IMR-90 (cell line): ENCODE data around the gene MSL3. TPM values are rescaled to one million over a fixed set of nuclear protein-coding genes. Genes with fewer than 3 reads are reported as not detected.

Experiments used
- ATAC-seq: fragments of 200-7000 bp; cut with Tn5 transposase; 2 replicates; pipeline ENCODE4 v1.9.1; 2020; ENCODE audit warnings: low read depth, mild to moderate bottlenecking, moderate library complexity
- BruUV-seq: library from RNA; stranded (reverse); fragments of 400-500 nt; replicated peaks from 2 replicates; lab custom pipeline; 2021; lab: Mats Ljungman, UMichigan
- CTCF ChIA-PET: fragments of 300-600 bp; formaldehyde crosslinking; extraction: SDS; loops from one replicate; lab custom pipeline; 2021; ENCODE audit warnings: antibody characterized with exemption; lab: Yijun Ruan, JAX
- POLR2A ChIA-PET: fragments of 300-600 bp; sonication (Branson Sonifier 250); formaldehyde crosslinking; loops from one replicate; lab custom pipeline; 2022; ENCODE audit warnings: antibody characterized with exemption; ENCODE audit not compliant: unreplicated experiment; lab: Charles Lee
- DNase-seq: peaks from one replicate; pipeline ENCODE4 v3.0.0; 2013
- H2AFZ ChIP-seq: replicated peaks from 2 replicates; pipeline ENCODE3; 2013; ENCODE audit warnings: low read length, mild to moderate bottlenecking; ENCODE audit not compliant: poor library complexity
- H2AK5ac ChIP-seq: 2 replicates; pipeline ENCODE4 v1.6.1; 2013; ENCODE audit warnings: low read depth, low read length, inconsistent platforms
- H2AK9ac ChIP-seq: replicated peaks from 2 replicates; pipeline ENCODE3; 2013; ENCODE audit warnings: mild to moderate bottlenecking, low read depth, low read length, moderate library complexity; ENCODE audit not compliant: poor library complexity
- H2BK120ac ChIP-seq: 2 replicates; pipeline ENCODE4 v1.6.1; 2013; ENCODE audit warnings: low read depth, low read length, inconsistent platforms
- H2BK15ac ChIP-seq: 3 replicates; pipeline ENCODE4 v1.6.1; 2013; ENCODE audit warnings: low read depth, low read length, inconsistent platforms
- H2BK20ac ChIP-seq: 2 replicates; pipeline ENCODE4 v1.6.1; 2013; ENCODE audit warnings: low read depth, mild to moderate bottlenecking, inconsistent platforms, low read length, moderate library complexity
- H2BK5ac ChIP-seq: 2 replicates; pipeline ENCODE4 v1.6.1; 2013; ENCODE audit warnings: mild to moderate bottlenecking, low read depth, low read length, inconsistent platforms; ENCODE audit not compliant: poor library complexity, severe bottlenecking
- H3K14ac ChIP-seq: replicated peaks from 2 replicates; pipeline ENCODE4 v1.6.1; 2013; ENCODE audit warnings: low read depth, low read length, inconsistent platforms
- H3K18ac ChIP-seq: 2 replicates; pipeline ENCODE4 v1.6.1; 2013; ENCODE audit warnings: low read depth, low read length, control low read depth
- H3K23ac ChIP-seq: 2 replicates; pipeline ENCODE4 v1.6.1; 2013; ENCODE audit warnings: low read depth, low read length, inconsistent platforms
- H3K27ac ChIP-seq: 2 replicates; pipeline ENCODE4 v1.5.1; 2013; ENCODE audit warnings: mild to moderate bottlenecking, control low read depth, low read length; ENCODE audit not compliant: insufficient read depth
- H3K27me3 ChIP-seq: 2 replicates; pipeline ENCODE4 v1.6.1; 2013; ENCODE audit warnings: low read length; ENCODE audit not compliant: control insufficient read depth, insufficient read depth
- H3K36me3 ChIP-seq: 2 replicates; pipeline ENCODE4 v1.6.1; 2013; ENCODE audit warnings: low read length, mixed read lengths; ENCODE audit not compliant: control insufficient read depth, insufficient read depth
- H3K4ac ChIP-seq: 2 replicates; pipeline ENCODE4 v1.6.1; 2013; ENCODE audit warnings: low read depth, low read length, inconsistent platforms
- H3K4me1 ChIP-seq: 2 replicates; pipeline ENCODE4 v1.6.1; 2013; ENCODE audit warnings: low read length, mixed read lengths; ENCODE audit not compliant: control insufficient read depth, insufficient read depth
- H3K4me2 ChIP-seq: 2 replicates; pipeline ENCODE4 v1.6.1; 2013; ENCODE audit warnings: low read depth, mild to moderate bottlenecking, control low read depth, low read length, moderate library complexity
- H3K4me3 ChIP-seq: 2 replicates; pipeline ENCODE4 v1.5.1; 2013; ENCODE audit warnings: low read depth, mild to moderate bottlenecking, control low read depth, low read length, moderate library complexity; ENCODE audit not compliant: insufficient read depth
- H3K56ac ChIP-seq: 2 replicates; pipeline ENCODE4 v1.6.1; 2013; ENCODE audit warnings: low read length, inconsistent platforms; ENCODE audit not compliant: insufficient read depth; ENCODE audit errors: extremely low read depth
- H3K79me1 ChIP-seq, 2 experiments: 2 replicates each; pipeline ENCODE4 v1.6.1; 2013; ENCODE audit warnings: low read length in 2 of 2, inconsistent platforms in 1 of 2, low read depth in 1 of 2
- H3K9ac ChIP-seq: 2 replicates; pipeline ENCODE4 v1.6.1; 2013; ENCODE audit warnings: low read depth, low read length, control low read depth
- H3K9me1 ChIP-seq: 2 replicates; pipeline ENCODE4 v1.6.1; 2013; ENCODE audit warnings: low read length, inconsistent platforms; ENCODE audit not compliant: insufficient read depth
- H3K9me3 ChIP-seq: 2 replicates; pipeline ENCODE4 v1.6.1; 2013; ENCODE audit warnings: low read length; ENCODE audit not compliant: control insufficient read depth, insufficient read depth
- H4K20me1 ChIP-seq: 2 replicates; pipeline ENCODE4 v1.6.1; 2013; ENCODE audit warnings: low read length, inconsistent platforms; ENCODE audit not compliant: insufficient read depth
- H4K5ac ChIP-seq: 2 replicates; pipeline ENCODE4 v1.6.1; 2013; ENCODE audit warnings: mild to moderate bottlenecking, low read depth, low read length, control low read depth
- H4K8ac ChIP-seq, 2 experiments: 2 replicates each; pipeline ENCODE4 v1.6.1; 2013; ENCODE audit warnings: low read depth in 2 of 2, low read length in 2 of 2, control low read depth in 1 of 2, inconsistent platforms in 1 of 2
- H4K91ac ChIP-seq: 2 replicates; pipeline ENCODE4 v1.6.1; 2013; ENCODE audit warnings: low read depth, low read length, inconsistent platforms; ENCODE audit not compliant: insufficient read depth
- MAFK ChIP-seq: IDR thresholded peaks from 2 replicates; pipeline ENCODE4 v1.6.1; 2012; ENCODE audit warnings: low read depth, low read length, improper control_type of control experiment
- SMC3 ChIP-seq: fragments of 150-350 bp; IDR thresholded peaks from 2 replicates; pipeline ENCODE4 v1.6.1; 2016; ENCODE audit warnings: low read depth, mild to moderate bottlenecking, antibody characterized with exemption, low read length, moderate library complexity
- dilution Hi-C: fragments of 300-500 bp; cut with HindIII; formaldehyde crosslinking; loops from one replicate; pipeline ENCODE4 v1.14.3; 2018; ENCODE audit warnings: low sequenced_read_pairs; ENCODE audit not compliant: unreplicated experiment
- in situ Hi-C: fragments of 300-500 bp; cut with MboI; formaldehyde crosslinking; loops from 3 replicates; pipeline ENCODE4 v1.14.3; 2019; ENCODE audit warnings: low sequenced_read_pairs, inconsistent platforms, mixed read lengths
- intact Hi-C: fragments of 100-400 bp; cut with micrococcal nuclease; formaldehyde crosslinking; loops from 2 replicates; pipeline ENCODE4 v1.10.0; 2022
- polyA plus RNA-seq, 3 experiments: library from polyadenylated mRNA; depleted of rRNA; stranded (reverse); fragments of >200 nt; gene quantifications; 2 replicates each; pipeline ENCODE4 v1.2.3, GENCODE V29; 2012; ENCODE audit warnings: low replicate concordance in 1 of 3
- total RNA-seq: library from RNA; depleted of rRNA; stranded (reverse); fragments of >200 nt; gene quantifications from 2 replicates; pipeline ENCODE4 v1.2.3, GENCODE V29; 2012

The MSL3 gene
- total and polyA plus RNA-seq, 2 of the 4 experiments (the other 2 are of a cell fraction), result 19.6 to 21.3 TPM

GRCh38 chrX:11791090-11791489 lies 33.1 kb downstream of the MSL3 start:
- Histone ChIP-seq H3K23ac (no peak overlapping the region), H3K9me3 (no peaks in the 10 kb centered on the region; the same call in 1 of the 2 replicates), H3K27me3 (no peaks in the 10 kb centered on the region), H2BK5ac (no peak overlapping the region), H2BK20ac (no peak overlapping the region), H3K14ac (no peak overlapping the region), H4K8ac (no peak overlapping the region), H2BK15ac (no peak overlapping the region), H3K56ac (no peak overlapping the region), H4K20me1 (no peaks in the 10 kb centered on the region), H3K4me3 (no peak overlapping the region), H3K36me3 (no peaks in the 10 kb centered on the region), H3K9me1 (no peaks in the 10 kb centered on the region), H2AK9ac (no peak overlapping the region), H2BK120ac (no peak overlapping the region), H4K91ac (no peak overlapping the region), H3K18ac (no peak overlapping the region), H3K9ac (no peak overlapping the region), H3K4me1 (no peaks in the 10 kb centered on the region), H4K5ac (no peak overlapping the region), H3K4ac (no peak overlapping the region), H2AK5ac (no peak overlapping the region), H2AFZ (no peak overlapping the region), H3K4me2 (no peak overlapping the region), H3K27ac (no peak overlapping the region), H3K79me1 (no peaks in the 10 kb centered on the region)
- DNase-seq (no peak), ATAC-seq (no peak)
- ChIA-PET CTCF (no interaction called here), POLR2A (no interaction called here)
- no TSS peak for BruUV-seq
- dilution Hi-C loops (no loop called here), in situ Hi-C loops (no loop called here), intact Hi-C loops (loop anchor here (5.0 kb wide), 1 partner anchor 116 kb away; no protein-coding TSS in a partner anchor)
- TF ChIP-seq SMC3 (no peak), MAFK (no peak)
